HPDE6-E6E7 (cell line): ENCODE data around the gene KCTD4.
A peak's percentile ranks its signal among the peaks of the same experiment; 100 is the strongest.
"Not testable (repeated sequence)": the region's sequence is repeated elsewhere in the genome, so short reads cannot be mapped to it uniquely, and the experiment has no call there.

ENCODE experiments used
- DNase-seq: peaks from one replicate; pipeline ENCODE4 v3.0.0; 2011; ENCODE audit warnings: missing footprints; ENCODE audit errors: extremely low spot score

KCTD4 gene

GRCh38 chr13:45215392-45216077 lies 14.7 kb upstream of the KCTD4 start:
- DNase-seq: no peak

- DNase-seq: no peak
Measured at GRCh38 chr13:45209229-45209628, 8.4 kb upstream of the KCTD4 start.

DNA sequence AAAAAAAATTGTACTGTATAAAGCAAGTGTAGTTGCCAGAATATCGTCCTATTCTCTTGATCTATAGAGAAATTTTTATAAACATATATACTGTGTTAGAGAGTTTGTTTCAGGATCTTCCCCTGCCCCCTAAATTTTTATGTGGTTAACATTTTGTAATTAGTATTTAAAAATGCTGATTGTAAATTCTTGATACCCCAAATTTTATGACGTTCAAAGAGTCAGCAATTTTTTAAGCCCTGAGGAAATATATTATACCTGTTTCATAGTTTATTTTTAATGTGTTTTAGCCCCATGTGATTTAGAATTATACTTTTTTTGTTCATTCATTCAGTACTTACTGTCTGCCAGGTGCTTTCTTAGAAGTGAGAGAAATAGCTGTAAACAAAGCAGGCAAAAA lies 7.3 kb upstream of the KCTD4 start:
- DNase-seq: no peak

GRCh38 chr13:45207319-45207718 lies 6.5 kb upstream of the KCTD4 start:
- DNase-seq: no peak

DNA sequence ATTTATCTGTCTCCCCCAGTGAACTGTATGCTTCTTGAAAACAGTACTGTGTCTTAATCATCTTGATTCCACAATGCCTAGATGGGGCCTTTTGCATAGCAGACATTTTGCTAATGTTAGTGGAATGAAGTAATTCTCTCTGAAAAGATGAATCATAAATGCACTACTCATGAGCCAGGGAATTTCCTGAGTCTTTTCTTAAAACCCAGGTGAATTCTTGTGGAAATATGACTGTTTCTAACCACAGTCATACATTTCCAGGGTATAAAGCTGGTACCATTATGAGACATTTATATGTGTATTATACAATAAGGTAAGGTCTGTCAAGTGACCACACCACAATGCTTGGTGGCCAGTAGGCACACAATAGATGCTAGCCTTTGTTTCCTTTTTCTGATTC lies 5.5 kb upstream of the KCTD4 start:
- peak; percentile 25 for DNase-seq

- DNase-seq: no peak
Measured at GRCh38 chr13:45205124-45205523, 4.3 kb upstream of the KCTD4 start.

GRCh38 chr13:45199711-45200110 lies 1.1 kb downstream of the KCTD4 start:
- no peak for DNase-seq

DNA sequence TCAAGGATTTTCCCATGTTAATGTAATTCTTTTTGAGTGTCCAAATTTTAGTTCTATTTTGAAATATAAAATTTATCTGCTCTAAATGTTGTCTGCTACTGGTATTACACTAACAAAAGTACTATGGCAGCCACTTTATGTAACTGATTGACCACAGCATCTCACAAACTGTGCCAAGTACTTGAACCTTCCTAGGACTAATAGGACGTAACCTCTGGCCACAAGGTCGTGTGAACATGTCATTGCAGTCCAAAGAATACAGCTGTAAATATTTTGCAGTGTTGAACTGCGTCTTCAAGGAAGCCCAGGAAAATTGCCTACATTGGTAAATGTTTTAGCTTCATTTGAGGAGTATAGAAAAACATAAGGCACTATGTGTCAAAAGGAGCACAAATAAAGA lies 1.9 kb downstream of the KCTD4 start:
- no peak for DNase-seq

GRCh38 chr13:45198041-45198440 lies 2.8 kb downstream of the KCTD4 start:
- DNase-seq: no peak

- no peak for DNase-seq
Measured at GRCh38 chr13:45196622-45197021, 4.2 kb downstream of the KCTD4 start.

DNA sequence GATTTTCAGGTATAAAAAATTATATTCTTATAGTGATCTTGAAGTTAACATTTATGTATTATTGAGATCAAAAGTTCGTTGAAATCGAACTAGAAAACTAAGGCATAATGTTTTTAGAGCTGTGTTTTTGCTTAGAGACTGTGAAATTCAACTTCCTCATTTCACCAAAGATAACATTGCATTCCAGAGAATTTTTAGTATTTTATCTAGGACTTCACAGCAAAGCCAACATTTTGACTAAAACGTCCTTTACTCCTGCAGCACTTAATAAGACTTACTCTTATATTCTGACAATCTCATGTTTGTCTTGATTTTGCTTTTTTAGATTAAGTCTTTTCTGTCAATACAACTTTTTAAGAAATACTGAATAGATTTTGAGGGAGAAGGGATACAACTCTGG lies 4.7 kb downstream of the KCTD4 start:
- no peak for DNase-seq

DNA sequence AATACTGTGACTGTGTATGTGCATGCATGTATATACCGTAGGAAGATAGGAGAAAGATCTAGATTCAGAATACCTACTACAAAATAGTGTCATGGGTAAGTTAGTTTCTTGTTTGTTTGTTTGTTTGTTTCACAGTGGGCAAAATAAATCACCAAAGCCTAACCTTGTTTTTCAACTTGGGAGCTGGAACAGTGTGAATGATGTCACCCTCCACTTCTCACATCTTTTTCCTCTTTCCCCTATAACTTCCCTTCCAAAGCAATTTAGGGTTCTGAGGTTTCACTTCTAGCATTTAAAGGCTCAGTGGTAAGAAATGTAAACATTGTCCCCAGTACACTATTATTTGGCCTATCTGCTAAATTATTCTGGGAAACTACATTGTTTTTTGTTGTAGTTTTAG lies 5.4 kb downstream of the KCTD4 start:
- no peak for DNase-seq

DNA sequence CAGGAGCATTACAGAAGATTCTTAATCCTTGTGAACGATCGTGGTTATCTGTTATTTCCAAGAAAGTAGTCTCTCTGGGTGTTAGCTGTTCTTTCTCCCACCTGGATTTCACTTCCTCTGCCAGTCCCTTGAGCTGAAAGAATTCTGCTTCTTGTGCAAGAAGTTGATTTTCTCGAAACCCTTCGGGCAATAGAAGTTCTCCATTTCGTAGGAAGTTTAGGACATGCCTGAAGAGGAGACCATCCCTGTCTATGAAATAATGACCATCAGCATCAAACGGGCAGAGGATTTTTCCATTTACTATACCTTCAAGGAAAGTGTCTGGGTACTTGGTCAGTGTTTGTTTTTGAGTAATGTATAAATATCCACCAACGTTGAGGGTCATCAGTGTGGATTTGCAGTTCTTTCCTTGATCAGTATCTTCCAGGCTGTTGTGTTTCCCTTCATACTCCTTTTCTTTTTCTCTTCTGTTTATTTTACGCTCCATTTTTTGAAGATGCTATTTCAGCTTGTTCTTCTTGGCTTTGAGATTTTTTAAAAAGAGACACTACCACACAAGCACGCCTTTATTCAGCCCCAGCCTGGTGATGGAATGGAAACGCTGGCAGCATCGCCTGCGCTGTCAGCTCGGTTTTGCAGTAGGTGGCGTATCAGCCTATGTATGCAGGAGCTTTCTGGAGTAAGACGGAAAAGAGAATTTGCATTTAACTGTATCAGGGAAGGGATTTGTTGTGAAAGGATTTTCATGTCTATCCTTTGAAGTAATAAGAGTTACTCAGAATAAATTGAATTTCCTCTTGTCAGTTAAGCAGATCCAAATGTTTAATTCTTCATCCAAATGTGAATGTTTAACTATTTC lies 6.5 kb downstream of the KCTD4 start:
- DNase-seq: no peak

DNA sequence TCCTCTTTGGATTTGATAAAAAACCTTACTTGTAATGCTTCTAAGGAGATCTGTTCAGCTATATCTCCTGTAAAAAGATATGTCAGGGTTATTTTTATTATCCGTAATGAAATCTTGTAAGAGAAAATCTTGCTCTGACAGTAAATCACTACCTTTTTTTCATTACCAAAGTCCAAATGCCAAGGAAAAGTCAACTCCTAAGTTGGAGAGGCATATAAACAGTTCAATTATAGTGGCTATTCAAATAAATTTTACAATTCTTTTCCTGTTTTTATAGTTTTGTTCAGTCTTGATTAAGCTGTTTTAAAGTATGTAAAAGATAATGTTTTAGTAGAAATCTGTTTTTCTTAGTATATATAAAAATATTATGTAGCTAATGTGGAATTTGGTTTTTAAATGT lies 9.0 kb downstream of the KCTD4 start:
- DNase-seq: no peak

DNA sequence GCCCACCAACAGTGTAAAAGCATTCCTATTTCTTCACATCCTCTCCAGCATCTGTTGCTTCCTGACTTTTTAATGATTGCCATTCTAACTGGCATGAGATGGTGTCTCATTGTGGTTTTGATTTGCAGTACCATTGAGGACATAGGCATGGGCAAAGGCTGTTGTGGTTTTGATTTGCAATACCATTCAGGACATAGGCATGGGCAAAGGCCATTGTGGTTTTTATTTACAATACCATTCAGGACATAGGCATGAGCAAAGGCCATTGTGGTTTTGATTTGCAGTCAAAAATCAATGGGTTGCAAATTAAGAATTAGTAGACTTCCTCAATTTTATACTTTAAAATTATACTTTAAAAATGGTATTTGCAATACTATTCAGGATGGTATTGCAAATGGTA lies 11.3 kb downstream of the KCTD4 start:
- not testable (repeated sequence) for DNase-seq

GRCh38 chr13:45189077-45189476 lies 11.8 kb downstream of the KCTD4 start:
- DNase-seq: not testable (repeated sequence)

- DNase-seq: no peak
Measured at GRCh38 chr13:45185286-45185685, 15.6 kb downstream of the KCTD4 start.

DNA sequence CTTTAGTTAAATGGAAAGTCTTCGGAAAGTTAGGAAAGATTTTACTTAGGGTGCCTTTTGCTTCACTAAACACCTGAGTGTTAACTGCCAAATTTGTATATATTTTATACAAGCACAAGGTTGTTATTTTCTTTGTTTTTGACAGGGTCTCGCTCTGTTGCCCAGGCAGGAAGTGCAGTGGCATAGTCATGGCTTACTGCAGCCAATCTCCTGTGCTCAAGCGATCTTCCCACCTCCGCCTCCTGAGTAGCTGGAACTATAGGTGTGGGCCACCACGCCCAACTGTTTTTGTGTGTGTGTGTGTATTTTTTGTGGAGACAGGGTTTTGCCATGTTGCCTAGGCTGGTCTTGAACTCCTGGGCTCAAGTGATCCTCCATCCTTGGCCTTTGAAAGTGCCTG lies 16.2 kb downstream of the KCTD4 start:
- DNase-seq: no peak

GRCh38 chr13:45180713-45181601 lies 19.9 kb downstream of the KCTD4 start:
- no peak for DNase-seq

DNA sequence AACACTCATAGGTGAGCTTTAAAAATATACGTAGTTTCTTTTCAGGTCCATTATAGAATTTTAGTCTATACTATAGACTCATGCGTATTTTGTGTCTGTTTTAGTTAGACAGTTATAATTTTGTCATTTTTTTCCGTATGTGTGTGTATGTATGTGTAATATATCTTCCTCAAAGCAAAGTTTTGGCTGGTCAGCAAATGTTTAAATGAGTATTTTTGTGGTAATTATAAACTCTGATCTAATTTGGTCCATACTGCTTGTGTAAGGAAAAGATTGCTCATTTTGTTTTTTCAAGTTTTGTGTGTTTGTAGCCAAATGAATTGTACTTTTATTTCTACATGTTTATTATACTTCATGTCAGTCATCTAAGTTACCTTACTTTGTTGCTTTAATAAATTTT lies 20.5 kb downstream of the KCTD4 start:
- DNase-seq: no peak

DNA sequence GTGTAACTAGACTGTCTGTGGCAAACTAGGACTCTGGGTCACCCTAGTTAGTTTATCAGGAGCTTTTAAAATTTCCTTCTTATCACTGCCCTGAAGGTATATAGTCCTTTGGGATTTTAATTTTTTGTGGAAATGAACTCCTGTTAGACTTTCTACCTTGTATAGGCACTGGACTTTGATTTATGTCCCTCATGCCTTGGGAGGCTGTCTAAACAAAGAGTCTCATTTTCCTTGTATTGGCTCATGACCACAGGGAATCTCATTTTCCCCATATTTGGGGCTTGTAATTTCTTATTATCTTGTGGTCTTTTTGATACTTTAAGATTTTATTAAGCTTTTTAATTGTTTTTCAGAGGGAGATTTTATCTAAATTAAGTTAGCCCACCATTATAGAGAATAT lies 21.4 kb downstream of the KCTD4 start:
- DNase-seq: no peak
